GM21529 (cell line): Measurements from ENCODE around the gene ODAD3.
"Not testable (repeated sequence)": the region's sequence is repeated elsewhere in the genome, so short reads cannot be mapped to it uniquely, and the experiment has no call there.

Experiments
- ATAC-seq: cut with Tn5 transposase; IDR thresholded peaks from one replicate; pipeline ENCODE4 v1.9.1; 2021; ENCODE audit not compliant: unreplicated experiment

The ODAD3 gene

DNA sequence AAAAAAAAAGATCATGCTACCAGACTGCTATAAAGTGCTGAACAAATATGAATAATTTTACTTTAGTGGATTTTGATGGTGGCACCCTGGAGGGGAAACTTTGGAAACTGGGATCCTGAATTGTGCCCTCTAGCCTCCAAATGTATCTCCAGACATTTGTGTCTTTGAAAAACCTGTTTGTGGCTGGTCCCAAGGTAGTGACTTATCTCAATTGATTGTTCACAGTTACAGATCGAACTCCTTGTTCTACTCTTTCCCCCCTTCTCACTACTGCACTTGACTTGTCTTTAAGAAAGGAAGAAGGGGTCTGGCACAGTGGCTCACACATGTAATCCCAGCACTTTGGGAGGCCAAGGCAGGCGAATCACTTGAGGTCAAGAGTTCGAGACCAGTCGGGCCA lies 26.3 kb downstream of the ODAD3 start:
- no peak for ATAC-seq

DNA sequence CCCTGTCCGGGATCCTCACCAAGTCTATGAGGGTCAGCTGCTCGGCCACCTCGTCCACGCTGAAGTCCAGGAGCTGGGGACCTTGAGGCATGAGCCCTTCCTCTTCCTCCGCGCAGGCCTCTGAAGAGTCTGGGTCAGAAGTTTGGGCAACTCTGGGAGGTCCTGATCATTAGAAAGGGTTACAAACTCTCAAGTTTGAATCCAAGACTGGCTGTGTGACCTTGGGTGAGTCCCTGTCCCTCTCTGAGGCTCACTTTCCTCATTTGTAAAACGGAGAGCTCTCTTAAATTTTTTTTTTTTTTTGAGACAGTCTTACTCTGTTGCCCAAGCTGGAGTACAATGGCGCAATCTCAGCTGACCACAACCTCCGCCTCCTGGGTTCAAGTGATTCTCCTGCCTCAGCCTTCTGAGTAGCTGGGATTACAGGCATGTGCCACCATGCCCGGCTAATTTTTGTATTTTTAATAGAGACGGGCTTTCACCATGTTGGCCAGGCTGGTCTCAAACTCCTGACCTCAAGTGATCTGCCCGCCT lies 28.2 kb downstream of the ODAD3 start:
- not testable (repeated sequence) for ATAC-seq

DNA sequence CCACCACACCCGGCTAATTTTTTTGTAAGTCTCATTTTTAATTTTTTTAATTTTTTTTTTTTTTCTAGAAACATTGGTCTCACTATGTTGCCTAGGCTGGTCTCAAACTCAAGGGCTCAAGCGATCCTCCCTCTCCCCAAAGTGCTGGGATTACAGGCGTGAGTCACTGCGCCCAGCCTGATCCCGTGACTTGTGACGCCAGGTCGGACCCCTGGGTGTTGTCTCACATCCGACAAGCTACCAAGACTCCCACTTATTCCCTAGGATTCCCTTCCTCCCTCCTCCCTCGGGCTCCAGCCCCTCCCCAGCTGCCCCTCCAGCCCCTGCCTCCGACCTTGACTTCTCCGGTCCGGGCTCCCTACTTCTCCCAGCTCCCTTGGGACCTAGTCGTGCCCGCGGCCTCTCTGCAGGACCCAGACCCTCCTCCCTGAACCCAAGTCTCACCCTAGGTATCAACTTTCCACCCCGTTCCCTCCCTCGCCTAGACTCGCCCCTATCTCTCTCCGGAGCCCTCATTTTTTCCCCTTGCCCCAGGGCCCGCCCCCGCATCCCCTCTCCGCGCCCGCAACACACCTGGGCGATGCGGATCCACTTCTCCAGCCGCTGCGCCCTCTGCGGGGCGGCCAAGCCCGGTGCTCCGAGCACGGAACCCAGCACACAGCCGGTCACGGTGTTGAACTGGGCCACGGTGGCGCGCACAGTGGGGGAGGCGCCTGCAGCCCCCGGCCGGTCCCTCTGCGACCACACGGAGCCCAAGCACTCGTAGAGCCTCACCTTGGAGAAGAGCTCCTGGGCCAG lies 28.9 kb downstream of the ODAD3 start:
- ATAC-seq = no peak

DNA sequence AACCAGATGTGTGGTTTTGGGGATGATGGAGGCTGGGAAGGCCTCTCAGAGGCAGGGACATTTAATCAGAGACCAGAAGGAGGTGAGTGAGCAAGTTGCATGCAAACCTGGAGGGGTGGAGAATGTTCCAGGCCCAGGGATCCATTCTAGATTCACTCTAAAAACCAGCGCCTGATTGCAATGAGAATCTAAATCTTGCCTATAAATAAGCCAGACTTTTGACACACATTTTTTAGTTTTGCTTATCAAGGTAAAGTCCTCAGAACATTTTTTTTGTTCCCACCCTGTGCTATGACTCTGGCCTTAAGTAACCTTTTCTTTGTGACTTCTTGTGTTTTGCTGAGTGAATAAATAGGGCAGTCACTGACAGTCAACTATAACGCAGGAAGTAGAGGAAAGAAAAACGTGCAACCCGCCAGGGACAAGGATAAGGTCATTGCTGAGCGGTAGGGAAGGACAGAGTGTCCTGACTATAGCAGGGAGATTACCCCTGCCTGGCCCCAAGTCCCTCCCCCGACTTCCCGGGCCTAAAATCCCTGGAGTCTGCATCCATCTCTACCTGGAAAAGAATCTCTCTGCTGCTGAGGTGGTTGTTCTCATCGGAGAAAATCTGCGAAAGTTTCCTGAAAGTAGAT lies 30.2 kb downstream of the ODAD3 start:
- ATAC-seq = no peak

DNA sequence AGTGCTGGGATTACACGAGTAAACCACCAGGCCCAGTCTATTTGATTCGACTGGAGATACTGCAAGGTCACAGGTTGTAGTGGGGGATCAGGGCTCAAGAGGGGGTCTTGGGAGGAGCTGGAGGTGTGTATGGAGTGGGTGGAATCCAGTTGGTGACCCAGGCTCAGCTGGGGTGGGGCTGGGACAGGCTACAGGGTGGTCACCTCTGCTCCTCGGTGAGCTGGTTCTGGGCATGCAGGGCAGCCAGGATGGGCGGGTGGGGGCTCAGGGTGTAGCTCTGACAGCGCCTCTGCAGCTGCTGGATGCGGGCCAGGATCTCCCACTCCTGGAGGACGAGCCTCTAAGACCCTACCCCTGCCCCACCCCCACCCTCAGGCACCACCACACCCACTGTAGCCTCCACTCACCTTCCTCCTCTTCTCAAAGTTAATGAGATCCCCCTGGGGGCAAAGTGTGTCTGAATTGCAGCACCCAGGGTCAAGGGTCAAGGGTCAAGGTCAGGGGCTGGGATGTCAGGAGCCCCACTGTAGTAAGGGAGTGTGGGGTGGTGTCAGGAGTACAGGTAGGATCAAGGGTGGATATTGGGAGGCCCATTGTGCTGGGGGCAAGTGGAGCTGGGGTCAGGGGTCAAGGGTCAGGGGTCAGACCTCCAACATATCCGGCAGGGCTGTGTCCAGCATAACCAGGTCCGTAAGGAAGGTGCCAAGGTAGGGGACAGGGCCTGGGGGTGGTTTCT lies 32.9 kb downstream of the ODAD3 start:
- no peak for ATAC-seq

DNA sequence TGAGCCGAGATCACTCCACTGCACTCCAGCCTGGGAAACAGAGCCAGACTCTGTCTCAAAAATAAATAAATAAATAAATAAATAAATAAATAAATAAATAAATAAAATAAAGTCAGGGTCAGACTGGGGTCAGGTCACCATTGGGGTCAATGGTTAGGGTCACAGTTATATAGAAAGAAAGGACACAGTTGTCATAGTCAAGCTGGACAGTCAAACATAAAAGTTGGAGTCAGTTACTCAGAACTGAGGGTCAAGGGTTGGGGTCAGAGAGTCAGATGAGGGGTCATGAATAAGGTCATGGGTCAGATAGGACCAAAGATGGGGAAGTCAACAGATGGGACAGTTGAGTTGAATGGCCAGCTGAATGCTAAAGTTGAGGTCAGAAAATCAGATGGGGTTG lies 34.1 kb downstream of the ODAD3 start:
- no peak for ATAC-seq

DNA sequence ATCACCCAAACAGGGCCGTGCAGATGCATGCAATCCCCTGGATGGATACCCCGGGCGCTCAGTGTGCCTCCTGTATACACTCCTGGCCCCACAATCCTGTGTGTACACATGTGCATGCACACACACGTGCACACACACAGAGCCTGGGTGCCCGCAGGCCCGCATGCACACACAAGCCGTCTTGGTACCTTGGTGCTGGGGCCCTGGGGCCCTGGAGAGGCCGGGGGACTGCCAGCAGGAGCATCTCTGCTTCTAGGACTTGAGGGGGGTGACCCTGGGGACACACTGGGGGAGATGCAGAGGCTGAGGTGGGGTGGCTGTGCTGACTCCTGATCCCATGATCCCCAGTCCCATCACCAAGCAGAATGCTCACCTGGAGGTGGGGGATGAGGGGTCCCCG lies 35.3 kb downstream of the ODAD3 start:
- ATAC-seq = no peak

DNA sequence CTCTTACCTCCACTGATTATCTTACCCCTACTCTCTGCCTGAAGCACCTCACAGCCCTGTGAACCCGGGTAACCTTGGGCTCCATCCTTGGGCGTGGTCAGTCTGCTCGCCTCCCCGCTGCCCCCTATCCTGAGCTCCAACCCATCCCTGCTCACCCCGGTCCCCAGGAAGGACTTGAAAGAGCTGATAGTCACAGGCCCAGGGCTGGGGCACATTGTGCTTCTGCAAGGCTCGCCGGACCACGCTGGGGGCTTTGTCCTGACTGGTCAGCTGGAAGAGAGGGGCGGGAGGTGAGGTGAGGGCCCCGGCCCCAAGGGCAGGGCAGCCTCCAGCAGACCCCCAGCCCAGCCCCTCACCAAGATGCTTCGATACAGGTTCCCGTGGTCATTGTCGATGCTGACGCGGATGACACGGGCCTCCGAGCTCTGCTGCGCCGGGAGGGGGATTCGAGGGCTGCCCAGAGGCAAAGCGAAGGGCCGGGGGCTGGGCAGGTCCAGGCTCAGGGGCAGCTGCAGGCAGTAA lies 37.8 kb downstream of the ODAD3 start:
- ATAC-seq = no peak

DNA sequence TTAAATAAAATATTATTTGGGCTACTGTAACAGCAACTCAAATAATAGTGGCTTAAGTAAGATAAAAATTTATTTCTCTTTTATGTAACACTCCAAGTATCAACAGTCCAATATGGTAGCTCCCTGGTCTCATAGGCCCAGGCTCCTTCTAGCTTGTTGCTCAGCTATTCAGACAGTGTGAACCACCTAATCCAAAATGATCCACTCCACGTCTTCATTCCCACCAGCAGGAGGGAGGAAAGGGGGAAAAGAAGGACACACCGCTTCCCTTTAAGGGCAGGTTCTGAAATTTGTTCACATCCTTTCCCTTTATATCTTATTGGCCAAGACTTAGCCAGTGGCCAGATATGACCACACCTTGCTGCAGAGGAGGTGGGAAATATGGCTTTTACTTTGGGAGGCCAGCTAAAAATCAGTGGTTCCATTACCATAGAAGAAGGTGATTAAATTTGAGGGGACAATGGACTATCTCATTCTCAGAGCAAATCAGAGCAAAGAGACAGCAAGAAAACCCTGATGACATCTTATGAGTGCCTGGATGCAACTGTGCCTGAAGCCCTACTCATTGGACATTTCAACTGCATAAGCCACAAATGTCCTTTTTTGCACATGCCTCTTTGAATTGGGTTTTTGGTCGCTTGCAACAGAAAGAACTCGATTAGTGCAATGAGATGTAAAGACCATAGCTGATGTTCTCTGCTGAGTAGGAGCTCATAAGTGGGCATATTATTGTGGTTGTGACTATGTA lies 43.8 kb downstream of the ODAD3 start:
- ATAC-seq = no peak

DNA sequence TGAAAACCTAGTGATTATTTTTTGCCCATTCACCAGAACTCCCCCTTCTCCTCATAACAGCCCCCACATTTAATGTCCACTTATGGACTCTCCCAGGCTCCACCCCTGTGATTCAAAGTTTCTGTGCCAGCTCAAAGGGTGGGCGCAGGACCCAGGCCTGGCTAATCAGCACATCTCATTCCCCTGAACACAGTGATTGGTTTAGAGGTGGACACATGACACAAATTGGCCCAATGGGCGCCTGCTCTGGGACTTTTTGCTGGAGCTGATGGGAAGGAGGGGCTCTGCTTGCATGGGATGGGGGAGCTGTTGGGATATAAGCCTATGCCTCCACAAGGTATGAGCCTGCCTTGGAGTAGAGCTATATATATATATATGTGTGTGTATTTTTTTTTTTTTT lies 44.6 kb downstream of the ODAD3 start:
- ATAC-seq = no peak

DNA sequence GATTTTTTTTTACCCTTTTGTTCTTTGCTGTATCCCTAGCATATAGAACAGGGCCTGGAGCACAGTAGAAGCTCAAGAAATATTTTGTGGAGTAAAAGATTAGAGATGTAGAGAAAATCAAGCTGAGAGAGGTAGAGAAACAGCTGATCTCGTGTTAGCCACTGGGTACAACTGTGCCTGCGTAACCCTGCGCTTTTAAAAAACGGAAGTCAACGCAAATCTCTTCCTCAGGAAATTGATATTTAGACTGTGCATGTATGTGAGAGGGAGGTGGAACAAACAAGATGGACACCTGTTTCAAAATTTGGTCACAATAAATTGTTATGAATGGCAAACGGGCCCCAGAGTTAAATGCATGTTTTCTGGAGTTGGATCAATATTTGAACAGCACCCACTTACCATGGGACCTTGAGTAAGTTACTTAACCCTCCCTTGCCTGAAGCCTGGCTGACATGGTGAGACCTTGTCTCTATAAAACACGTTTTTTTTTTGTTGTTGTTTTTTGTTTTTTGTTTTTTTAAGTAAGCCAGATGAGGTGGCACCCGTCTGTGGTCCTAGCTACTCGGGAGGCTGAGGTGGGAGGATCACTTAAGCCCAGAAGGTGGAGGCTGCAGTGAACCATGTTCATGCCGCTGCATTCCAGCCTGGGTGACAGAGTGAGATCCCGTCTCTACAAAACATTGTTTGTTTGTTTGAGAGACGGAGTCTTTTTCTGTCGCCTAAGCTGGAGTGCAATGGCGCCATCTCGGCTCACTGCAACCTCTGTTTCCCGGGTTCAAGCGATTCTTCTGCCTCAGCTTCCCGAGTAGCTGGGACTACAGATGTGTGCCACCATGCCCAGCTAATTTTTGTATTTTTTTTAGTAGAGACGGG lies 47.5 kb downstream of the ODAD3 start:
- no peak for ATAC-seq

DNA sequence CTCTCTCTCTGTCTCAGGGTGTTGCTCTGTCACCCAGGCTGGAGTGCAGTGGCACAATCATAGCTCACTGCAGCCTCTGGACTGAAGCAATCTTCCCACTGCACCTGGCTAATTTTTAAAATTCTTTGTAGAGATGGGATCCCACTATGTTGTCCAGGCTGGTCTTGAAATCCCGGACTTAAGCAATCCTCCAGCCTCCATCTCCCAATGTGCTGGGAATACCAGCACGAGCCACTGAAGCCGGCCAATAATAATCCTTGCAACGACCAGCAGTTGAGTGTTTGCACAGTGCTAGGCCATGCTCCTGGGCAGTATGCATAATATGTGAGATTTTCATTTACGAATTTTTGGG lies 50.2 kb downstream of the ODAD3 start:
- ATAC-seq = no peak

DNA sequence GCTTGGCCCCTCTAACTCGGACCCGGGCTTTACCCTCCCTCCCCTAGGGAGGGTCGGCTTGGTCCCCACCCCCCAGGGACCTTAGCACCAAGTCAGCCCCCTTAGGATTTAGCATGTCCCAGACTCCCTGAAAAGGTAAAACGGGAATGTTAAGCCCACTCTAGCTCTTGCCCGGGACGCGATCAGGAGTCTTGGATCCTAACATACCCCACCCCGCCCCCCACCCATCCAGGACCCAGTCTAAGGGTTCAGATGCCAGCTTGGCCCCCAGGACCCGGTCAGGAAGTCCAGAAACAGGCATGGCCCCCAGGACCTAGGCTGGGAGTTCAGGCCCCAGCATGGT lies 51.2 kb downstream of the ODAD3 start:
- no peak for ATAC-seq

DNA sequence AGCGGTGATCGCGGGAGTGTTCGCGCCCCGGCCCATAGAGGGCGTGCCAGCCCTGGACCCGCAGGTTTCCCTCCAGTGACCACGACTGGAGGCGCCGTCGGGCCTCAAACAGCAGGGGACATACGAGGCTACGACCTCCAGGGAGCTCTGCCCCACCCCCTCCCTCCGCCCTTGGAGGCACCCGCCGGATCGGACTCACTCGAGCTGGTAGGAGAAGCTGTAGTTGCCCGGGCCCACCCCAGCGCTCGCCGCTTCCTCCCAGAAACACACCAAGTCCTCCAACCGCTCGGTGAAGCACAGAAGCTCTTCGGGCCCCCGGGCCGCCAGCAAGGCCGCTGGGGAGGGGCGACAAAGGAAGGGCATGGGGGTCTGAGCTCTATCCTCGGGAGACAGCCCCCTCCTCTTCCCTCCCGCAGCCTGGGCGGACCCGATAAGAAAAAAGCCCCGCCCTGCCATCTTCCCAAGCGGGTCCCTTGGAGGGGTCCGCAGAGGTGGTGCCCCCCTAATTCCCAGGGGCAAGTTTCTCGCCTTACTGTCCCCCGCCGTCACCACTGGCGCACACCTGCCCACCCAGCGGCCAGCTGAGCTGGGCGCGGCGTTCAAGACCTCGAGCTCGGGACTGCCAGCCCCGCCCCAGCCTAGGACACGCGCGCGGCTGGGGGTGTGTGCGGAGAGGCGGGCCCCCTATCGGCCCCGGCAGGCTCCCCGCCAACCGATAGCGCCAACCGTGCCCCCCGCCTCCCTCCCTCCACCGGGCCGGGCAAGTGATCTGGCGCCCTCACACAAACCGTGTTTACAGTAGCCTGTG lies 51.8 kb downstream of the ODAD3 start:
- no peak for ATAC-seq

DNA sequence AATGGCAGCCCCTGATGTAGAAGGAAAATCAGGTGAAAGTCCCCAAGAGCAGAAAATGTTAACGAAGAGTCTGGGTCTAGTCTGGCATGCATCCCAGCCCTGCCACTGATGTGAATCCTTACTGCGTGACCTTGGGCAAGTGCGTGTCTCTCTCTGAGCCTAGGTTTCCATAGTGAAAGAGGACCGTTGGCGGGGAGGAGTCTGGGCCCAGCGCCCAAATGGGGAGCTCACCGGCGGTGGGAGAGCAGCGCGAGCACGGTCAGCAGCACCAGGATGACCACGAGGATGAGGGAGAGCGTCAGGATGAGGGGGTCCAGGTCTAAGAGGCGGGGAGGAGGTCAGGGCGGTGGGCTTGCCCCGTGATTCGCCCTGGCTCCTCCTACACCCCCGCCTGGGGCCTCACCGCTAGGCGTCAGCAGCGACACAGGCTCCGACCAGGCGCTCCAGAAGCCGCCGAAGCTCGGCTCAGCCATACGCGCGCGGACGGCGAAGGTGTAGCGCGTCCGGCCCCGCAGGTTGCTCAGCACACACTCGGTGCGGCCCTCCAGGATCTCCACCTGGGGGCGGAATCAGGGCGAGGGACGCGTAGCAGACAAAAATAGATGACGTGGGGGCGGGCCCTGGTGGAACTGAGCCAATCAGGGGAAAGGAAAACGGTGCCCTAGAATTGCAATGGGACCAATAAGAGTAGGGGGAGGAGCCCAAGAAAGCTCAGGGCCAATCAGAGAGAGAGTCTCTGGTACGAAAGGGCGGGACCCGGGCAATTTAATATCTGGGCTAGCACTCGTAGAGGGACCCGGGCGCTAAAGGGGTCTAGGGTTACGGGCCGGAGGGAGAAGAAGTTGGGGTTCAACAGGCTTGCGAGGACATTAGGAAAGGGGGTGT lies 54.0 kb downstream of the ODAD3 start:
- peak; percentile 74 for ATAC-seq

DNA sequence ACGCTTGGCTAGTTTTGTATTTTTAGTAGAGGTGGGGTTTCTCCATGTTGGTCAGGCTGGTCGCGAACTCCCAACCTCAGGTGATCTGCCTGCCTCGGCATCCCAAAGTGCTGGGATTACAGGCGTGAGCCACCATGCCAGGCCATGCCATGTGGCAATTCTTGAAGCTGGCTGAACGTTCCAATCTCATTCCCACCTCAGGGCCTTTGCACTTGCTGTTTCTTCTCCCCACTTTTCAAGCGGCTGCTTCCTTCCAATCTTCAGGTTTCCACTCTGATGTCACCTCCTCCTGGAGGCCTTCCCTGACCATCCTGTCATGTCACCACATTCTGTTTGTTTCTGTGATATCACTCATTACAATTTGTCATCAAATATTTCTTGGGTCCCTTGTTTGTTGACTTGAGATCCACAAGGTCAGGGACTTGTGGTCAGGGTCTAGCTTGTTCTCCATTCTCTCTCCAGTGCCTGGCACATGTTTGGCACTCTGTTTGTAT lies 55.0 kb downstream of the ODAD3 start:
- no peak for ATAC-seq

DNA sequence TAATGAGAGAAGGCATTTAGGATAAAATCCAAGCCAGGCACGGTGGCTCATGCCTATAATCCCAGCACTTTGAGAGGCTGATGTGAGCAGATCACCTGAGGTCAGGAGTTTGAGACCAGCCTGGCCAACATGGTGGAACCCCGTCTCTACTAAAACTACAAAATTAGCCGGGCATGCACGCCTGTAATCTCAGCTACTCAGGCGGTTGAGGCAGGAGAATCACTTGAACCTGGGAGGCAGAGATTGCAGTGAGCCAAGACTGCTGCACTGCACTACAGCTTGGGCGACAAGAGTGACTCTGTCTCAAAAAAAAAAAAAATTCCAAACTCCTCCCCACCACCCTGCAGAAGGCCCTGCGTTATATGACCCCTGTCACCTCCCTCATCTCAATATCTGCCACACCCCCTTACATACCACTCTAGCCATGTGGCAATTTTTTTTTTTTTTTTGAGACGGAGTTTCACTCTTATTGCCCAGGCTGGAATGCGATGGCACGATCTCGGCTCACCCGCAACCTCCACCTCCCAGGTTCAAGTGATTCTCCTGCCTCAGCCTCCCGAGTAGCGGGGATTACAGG lies 55.6 kb downstream of the ODAD3 start:
- ATAC-seq = not testable (repeated sequence)
